DND-41 (cell line): Measurements from ENCODE around the gene FARSA.

Experiments used
- ATAC-seq: fragments of 200-7000 bp; cut with Tn5 transposase; 3 replicates; pipeline ENCODE4 v1.9.1; 2021; ENCODE audit warnings: low read depth; ENCODE audit not compliant: insufficient read depth
- DNase-seq: peaks from one replicate; pipeline ENCODE4 v3.0.0-alpha.2; 2020
- H2AFZ ChIP-seq: 2 replicates; pipeline ENCODE4 v1.6.0; 2012; ENCODE audit warnings: low read depth, low read length
- H3K27ac ChIP-seq: 2 replicates; pipeline ENCODE4 v1.5.1; 2012; ENCODE audit warnings: low read length, inconsistent platforms
- H3K27me3 ChIP-seq: fragments of 200-600 bp; sonication (generic); 2 replicates; pipeline ENCODE4 v1.6.0; 2012; ENCODE audit warnings: low read length, mild to moderate bottlenecking, inconsistent platforms; ENCODE audit not compliant: insufficient read depth, poor library complexity
- H3K36me3 ChIP-seq: 2 replicates; pipeline ENCODE4 v1.5.1; 2012; ENCODE audit warnings: low read length, inconsistent platforms; ENCODE audit not compliant: insufficient read depth
- H3K4me1 ChIP-seq: 2 replicates; pipeline ENCODE4 v1.5.1; 2012; ENCODE audit warnings: mild to moderate bottlenecking, low read length; ENCODE audit not compliant: insufficient read depth
- H3K4me2 ChIP-seq: 2 replicates; pipeline ENCODE4 v1.6.0; 2012; ENCODE audit warnings: mild to moderate bottlenecking, moderate library complexity, low read length, inconsistent platforms; ENCODE audit not compliant: insufficient read depth
- H3K4me3 ChIP-seq, 2 experiments: fragments of 200-600 bp in 1 of 2; shearing (Covaris generic) in 1 of 2; 2 replicates each; pipeline ENCODE4 v1.5.1; 2012 to 2016; ENCODE audit warnings: inconsistent platforms in 2 of 2, low read length in 2 of 2, mild to moderate bottlenecking in 2 of 2, low read depth in 1 of 2, moderate library complexity in 1 of 2
- H3K79me2 ChIP-seq: 2 replicates; pipeline ENCODE4 v1.6.0; 2012; ENCODE audit warnings: low read length, inconsistent platforms; ENCODE audit not compliant: insufficient read depth
- H3K9ac ChIP-seq: 2 replicates; pipeline ENCODE4 v1.6.0; 2012; ENCODE audit warnings: low read depth, mild to moderate bottlenecking, inconsistent platforms, low read length, moderate library complexity
- H3K9me3 ChIP-seq: 2 replicates; pipeline ENCODE4 v1.5.1; 2012; ENCODE audit warnings: low read length, moderate library complexity, mild to moderate bottlenecking, inconsistent platforms; ENCODE audit not compliant: insufficient read depth, severe bottlenecking
- H4K20me1 ChIP-seq: 2 replicates; pipeline ENCODE4 v1.6.0; 2012; ENCODE audit warnings: low read length; ENCODE audit not compliant: insufficient read depth
- EZH2 ChIP-seq: IDR thresholded peaks from 3 replicates; pipeline ENCODE4 v1.6.1; 2012; ENCODE audit warnings: borderline replicate concordance, low read depth, mild to moderate bottlenecking, moderate library complexity, low read length, inconsistent platforms; ENCODE audit not compliant: severe bottlenecking
- TF ChIP-seq, protein P1 (sequence below): IDR thresholded peaks from 2 replicates; pipeline ENCODE4 v1.5.1; 2012; ENCODE audit warnings: borderline replicate concordance, low read length, moderate library complexity, mild to moderate bottlenecking; ENCODE audit not compliant: poor library complexity, severe bottlenecking; ENCODE audit errors: extremely low read depth

FARSA gene

DNA sequence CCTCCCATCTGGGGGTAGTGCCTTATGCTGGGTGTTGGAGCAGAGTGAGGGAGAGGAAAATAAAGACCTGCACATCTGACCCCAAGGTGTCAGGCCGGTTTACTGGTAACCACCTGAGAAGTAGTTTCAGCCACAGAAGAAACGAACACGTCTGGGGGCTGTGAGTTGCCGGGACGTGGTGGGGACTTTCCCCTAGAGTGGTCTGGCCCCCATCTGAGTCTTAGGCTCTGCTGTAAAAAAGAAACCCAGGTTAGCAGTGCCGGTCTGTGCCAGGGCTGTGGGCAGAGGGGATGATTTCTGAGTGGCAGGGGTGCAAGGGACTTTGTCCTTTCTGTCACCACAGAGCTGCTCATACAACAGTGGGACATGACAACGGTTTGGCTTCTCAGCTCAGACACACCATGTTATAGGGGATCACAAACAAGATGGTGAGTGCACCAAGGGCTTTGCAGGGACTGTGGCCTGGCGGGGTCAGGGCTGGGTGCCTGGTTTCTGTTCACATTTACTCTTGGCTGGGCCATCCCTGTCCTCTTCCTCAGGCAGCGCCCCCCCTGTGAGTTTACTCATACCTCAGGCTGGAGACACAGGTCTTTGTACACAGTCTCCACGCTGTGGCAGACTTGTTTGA lies 33.5 kb downstream of the FARSA start:
- no peak overlapping the region for H2AFZ ChIP-seq
- no peaks in the 10 kb centered on the region for H3K27me3 ChIP-seq
- no peak overlapping the region for H3K4me2 ChIP-seq
- no peak for ATAC-seq
- no peaks in the 10 kb centered on the region for H3K4me1 ChIP-seq
- no peak overlapping the region for H3K9ac ChIP-seq
- H3K27ac ChIP-seq = no peak overlapping the region
- no peaks in the 10 kb centered on the region for H4K20me1 ChIP-seq
- DNase-seq = no peak
- TF ChIP-seq EZH2 = no peak
- TF ChIP-seq, protein P1, sequence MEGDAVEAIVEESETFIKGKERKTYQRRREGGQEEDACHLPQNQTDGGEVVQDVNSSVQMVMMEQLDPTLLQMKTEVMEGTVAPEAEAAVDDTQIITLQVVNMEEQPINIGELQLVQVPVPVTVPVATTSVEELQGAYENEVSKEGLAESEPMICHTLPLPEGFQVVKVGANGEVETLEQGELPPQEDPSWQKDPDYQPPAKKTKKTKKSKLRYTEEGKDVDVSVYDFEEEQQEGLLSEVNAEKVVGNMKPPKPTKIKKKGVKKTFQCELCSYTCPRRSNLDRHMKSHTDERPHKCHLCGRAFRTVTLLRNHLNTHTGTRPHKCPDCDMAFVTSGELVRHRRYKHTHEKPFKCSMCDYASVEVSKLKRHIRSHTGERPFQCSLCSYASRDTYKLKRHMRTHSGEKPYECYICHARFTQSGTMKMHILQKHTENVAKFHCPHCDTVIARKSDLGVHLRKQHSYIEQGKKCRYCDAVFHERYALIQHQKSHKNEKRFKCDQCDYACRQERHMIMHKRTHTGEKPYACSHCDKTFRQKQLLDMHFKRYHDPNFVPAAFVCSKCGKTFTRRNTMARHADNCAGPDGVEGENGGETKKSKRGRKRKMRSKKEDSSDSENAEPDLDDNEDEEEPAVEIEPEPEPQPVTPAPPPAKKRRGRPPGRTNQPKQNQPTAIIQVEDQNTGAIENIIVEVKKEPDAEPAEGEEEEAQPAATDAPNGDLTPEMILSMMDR = no peak
- H3K79me2 ChIP-seq = no peaks in the 10 kb centered on the region
- peaks cover 55% of the 10 kb centered on the region for H3K36me3 ChIP-seq
- H3K9me3 ChIP-seq = no peaks in the 10 kb centered on the region
- no peak overlapping the region for H3K4me3 ChIP-seq

DNA sequence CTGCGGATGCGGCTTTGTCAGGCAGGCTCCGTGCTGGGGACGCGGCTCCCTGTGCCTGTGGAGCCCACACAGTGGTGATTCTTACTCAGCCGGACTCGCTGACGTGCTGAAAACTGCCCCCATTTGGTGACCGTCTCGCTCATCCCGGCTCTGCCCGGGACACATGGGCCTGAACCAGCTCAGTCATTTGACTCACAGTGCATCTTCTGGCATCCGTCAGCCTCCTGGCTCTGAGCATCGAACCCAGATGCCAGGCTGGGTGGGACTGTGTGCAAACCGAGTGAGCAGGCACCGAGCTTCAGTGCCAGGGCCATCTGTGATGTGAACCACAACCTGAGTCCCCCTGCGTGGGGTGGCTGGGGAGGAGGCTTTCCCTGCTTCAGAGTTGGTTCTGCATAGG lies 37.1 kb downstream of the FARSA start:
- H3K4me3 ChIP-seq = no peak overlapping the region
- peaks cover 20% of the 10 kb centered on the region for H3K4me1 ChIP-seq
- DNase-seq = no peak
- no peak overlapping the region for H3K27ac ChIP-seq
- H3K36me3 ChIP-seq = peaks cover 70% of the 10 kb centered on the region
- H3K4me2 ChIP-seq = no peak overlapping the region
- peaks cover 12% of the 10 kb centered on the region for H4K20me1 ChIP-seq
- H3K9me3 ChIP-seq = no peaks in the 10 kb centered on the region
- TF ChIP-seq, protein P1 = no peak
- TF ChIP-seq EZH2 = no peak
- no peak for ATAC-seq
- no peak overlapping the region for H3K9ac ChIP-seq
- H3K27me3 ChIP-seq = no peaks in the 10 kb centered on the region
- peaks cover 21% of the 10 kb centered on the region for H3K79me2 ChIP-seq
- H2AFZ ChIP-seq = no peak overlapping the region

DNA sequence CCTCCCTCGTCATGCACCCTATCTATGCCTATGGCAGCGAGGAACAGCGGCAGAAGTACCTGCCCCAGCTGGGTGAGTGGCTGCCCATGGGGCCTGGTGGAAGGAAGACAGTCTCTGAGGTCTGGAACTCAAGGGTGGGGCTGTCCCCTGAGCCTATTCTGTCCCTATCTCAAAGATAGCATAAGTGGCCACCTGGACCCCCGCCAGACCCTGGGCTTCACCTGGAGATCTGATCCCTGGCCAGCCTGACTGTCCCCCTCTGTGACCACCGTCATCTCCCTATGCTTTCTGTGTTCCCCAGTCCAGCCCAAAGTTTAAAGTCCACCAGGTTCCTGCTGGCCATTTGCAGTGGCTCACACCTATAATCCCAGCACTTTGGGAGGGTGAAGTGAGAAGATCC lies 39.9 kb downstream of the FARSA start:
- no peak for DNase-seq
- H3K27ac ChIP-seq = no peak overlapping the region
- peaks cover 57% of the 10 kb centered on the region for H3K36me3 ChIP-seq
- H3K27me3 ChIP-seq = no peaks in the 10 kb centered on the region
- no peak overlapping the region for H3K4me3 ChIP-seq
- H3K9ac ChIP-seq = no peak overlapping the region
- H3K9me3 ChIP-seq = no peaks in the 10 kb centered on the region
- no peak for ATAC-seq
- H2AFZ ChIP-seq = no peak overlapping the region
- peaks cover 30% of the 10 kb centered on the region for H3K79me2 ChIP-seq
- H4K20me1 ChIP-seq = peaks cover 16% of the 10 kb centered on the region
- peak overlapping the region; percentile 11; the same call in 1 of the 2 replicates for H3K4me2 ChIP-seq
- H3K4me1 ChIP-seq = peaks cover 32% of the 10 kb centered on the region
- no peak for TF ChIP-seq EZH2
- TF ChIP-seq, protein P1 = no peak
